Upper lobe of right lung (tissue), 1 donor: ENCODE results near the gene ZXDC. TPM values are rescaled to one million over a fixed set of nuclear protein-coding genes. Genes with fewer than 3 reads are reported as not detected.

Source experiments
- ATAC-seq: fragments of 200-7000 bp; cut with Tn5 transposase; one replicate; pipeline ENCODE4 v1.9.1; 2020; ENCODE audit warnings: mild to moderate bottlenecking, moderate library complexity
- DNase-seq: peaks from one replicate; pipeline ENCODE4 v3.0.0-alpha.2; 2020
- H3K27ac ChIP-seq: fragments of 200-600 bp; one replicate; pipeline ENCODE4 v1.8.0; 2022
- H3K27me3 ChIP-seq: fragments of 200-600 bp; one replicate; pipeline ENCODE4 v1.8.0; 2022; ENCODE audit warnings: mild to moderate bottlenecking
- H3K36me3 ChIP-seq: fragments of 200-600 bp; one replicate; pipeline ENCODE4 v1.8.0; 2022
- H3K4me1 ChIP-seq: fragments of 200-600 bp; one replicate; pipeline ENCODE4 v1.8.0; 2022
- H3K4me3 ChIP-seq: fragments of 200-600 bp; one replicate; pipeline ENCODE4 v1.8.0; 2022; ENCODE audit warnings: mild to moderate bottlenecking
- H3K9me3 ChIP-seq: fragments of 200-600 bp; one replicate; pipeline ENCODE4 v1.8.0; 2022
- CTCF ChIP-seq: fragments of 200-600 bp; IDR thresholded peaks from one replicate; pipeline ENCODE4 v1.8.0; 2022; ENCODE audit warnings: antibody characterized with exemption
- intact Hi-C: fragments of 100-400 bp; cut with DNase I; formaldehyde crosslinking; loops from one replicate; pipeline ENCODE4 v1.11.0; 2022
- total RNA-seq: library from RNA; stranded (reverse); fragmentation: NEBNext Ultra II Directional; extraction: Animal tissue kit (Norgen Biotek cat#: 25700); gene quantifications from one replicate; pipeline ENCODE4 v1.2.1, GENCODE V29; 2021
- donor health status: DM: no; HTN: yes; CAD: no; lungs with severe emphysema.

Gene ZXDC
- total RNA-seq, 1 donor from 2014 or later, result 40.3 TPM

- H3K4me3 ChIP-seq, result no peak overlapping the region
- H3K27me3 ChIP-seq, result no peaks in the 10 kb centered on the region
- no peak for TF ChIP-seq CTCF
- DNase-seq (peak; percentile 50), ATAC-seq (no peak)
- no peaks in the 10 kb centered on the region for H3K9me3 ChIP-seq
- no peak overlapping the region for H3K27ac ChIP-seq
- intact Hi-C loops, result no loop called here
- no peaks in the 10 kb centered on the region for H3K4me1 ChIP-seq
- no peaks in the 10 kb centered on the region for H3K36me3 ChIP-seq
Measured at GRCh38 chr3:126512026-126512425, 36.3 kb upstream of the ZXDC start.

GRCh38 chr3:126511291-126511690, 35.6 kb upstream of the ZXDC start:
- DNase-seq (peak; percentile 26), ATAC-seq (no peak)
- Histone ChIP-seq H3K4me1 (no peaks in the 10 kb centered on the region), H3K9me3 (no peaks in the 10 kb centered on the region), H3K27me3 (no peaks in the 10 kb centered on the region), H3K27ac (no peak overlapping the region), H3K36me3 (no peaks in the 10 kb centered on the region), H3K4me3 (no peak overlapping the region)
- no peak for TF ChIP-seq CTCF
- intact Hi-C loops, result no loop called here

- peak; percentile 51 for DNase-seq
- no peak for TF ChIP-seq CTCF
- Histone ChIP-seq H3K27me3 (no peaks in the 10 kb centered on the region), H3K4me3 (no peak overlapping the region), H3K9me3 (no peaks in the 10 kb centered on the region), H3K4me1 (no peaks in the 10 kb centered on the region), H3K36me3 (no peaks in the 10 kb centered on the region), H3K27ac (no peak overlapping the region)
- intact Hi-C loops, result no loop called here
- ATAC-seq, result no peak
Measured at GRCh38 chr3:126510308-126510910, 34.7 kb upstream of the ZXDC start.

GRCh38 chr3:126509597-126510307, 34.1 kb upstream of the ZXDC start:
- no peak for TF ChIP-seq CTCF
- intact Hi-C loops, result no loop called here
- Histone ChIP-seq H3K36me3 (no peaks in the 10 kb centered on the region), H3K4me3 (no peak overlapping the region), H3K4me1 (no peaks in the 10 kb centered on the region), H3K9me3 (no peaks in the 10 kb centered on the region), H3K27ac (no peak overlapping the region), H3K27me3 (no peaks in the 10 kb centered on the region)
- ATAC-seq (no peak), DNase-seq (peak; percentile 45)

DNA sequence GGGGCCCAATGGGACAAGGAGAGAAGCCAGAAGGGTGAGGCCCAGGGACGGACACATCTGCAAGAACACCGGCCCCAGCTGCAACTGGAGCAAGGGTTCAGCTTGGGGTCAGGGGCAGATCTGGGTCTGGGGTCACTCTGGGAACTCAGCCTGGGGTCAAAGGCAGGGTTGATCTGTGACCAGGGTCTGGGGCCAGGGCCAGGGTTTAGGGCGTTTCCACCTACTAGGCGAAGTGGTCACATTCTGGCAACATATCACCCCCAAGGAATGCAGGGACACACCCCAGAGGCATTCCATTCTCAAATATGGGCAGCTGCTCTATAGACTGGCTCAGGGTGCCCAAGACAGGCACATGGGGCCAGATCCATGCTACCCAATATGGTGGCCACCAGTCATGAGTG, 32.9 kb upstream of the ZXDC start:
- ATAC-seq, result peak; percentile 54
- TF ChIP-seq CTCF, result no peak
- no peaks in the 10 kb centered on the region for H3K27me3 ChIP-seq
- no peak for DNase-seq
- H3K4me1 ChIP-seq, result no peaks in the 10 kb centered on the region
- intact Hi-C loops, result no loop called here
- H3K36me3 ChIP-seq, result no peaks in the 10 kb centered on the region
- no peaks in the 10 kb centered on the region for H3K9me3 ChIP-seq
- H3K27ac ChIP-seq, result no peak overlapping the region
- H3K4me3 ChIP-seq, result no peak overlapping the region
